CD8-positive, alpha-beta memory T cell (primary cell): Measurements from ENCODE around the gene NT5E. TPM values are rescaled to one million over a fixed set of nuclear protein-coding genes. Genes with fewer than 3 reads are reported as not detected.
A peak's percentile ranks its signal among the peaks of the same experiment; 100 is the strongest.
"Not testable (repeated sequence)": the region's sequence is repeated elsewhere in the genome, so short reads cannot be mapped to it uniquely, and the experiment has no call there.

Experiments used
- CTCF ChIA-PET: fragments of 350-600 bp; sonication (Branson Sonifier 250); formaldehyde crosslinking; loops from one replicate; lab custom pipeline; 2021; ENCODE audit warnings: antibody characterized with exemption; lab: Charles Lee
- POLR2A ChIA-PET: fragments of 350-600 bp; sonication (Branson Sonifier 250); formaldehyde crosslinking; loops from one replicate; lab custom pipeline; 2021; ENCODE audit warnings: antibody characterized with exemption; lab: Charles Lee
- DNase-seq, 5 donors: peaks; one replicate each; pipeline versions ENCODE4 v3.0.0 to v3.0.0-alpha.2; 2020 to 2022; ENCODE audit warnings: mixed read lengths in 1 of 5
- H3K27ac ChIP-seq: one replicate; pipeline ENCODE4 v1.7.0; 2013; ENCODE audit warnings: low read depth, mild to moderate bottlenecking, low read length, moderate library complexity
- H3K27me3 ChIP-seq: 2 replicates; pipeline ENCODE4 v1.7.0; 2013; ENCODE audit warnings: low read length, mild to moderate bottlenecking; ENCODE audit not compliant: insufficient read depth, poor library complexity, severe bottlenecking
- H3K36me3 ChIP-seq: 2 replicates; pipeline ENCODE4 v1.7.0; 2013; ENCODE audit warnings: mild to moderate bottlenecking, low read length, moderate library complexity; ENCODE audit not compliant: insufficient read depth
- H3K4me1 ChIP-seq: 2 replicates; pipeline ENCODE4 v1.7.0; 2013; ENCODE audit warnings: mild to moderate bottlenecking, low read length, moderate library complexity; ENCODE audit not compliant: insufficient read depth
- H3K4me3 ChIP-seq: 2 replicates; pipeline ENCODE4 v1.7.0; 2013; ENCODE audit warnings: mild to moderate bottlenecking, low read length
- H3K9me3 ChIP-seq: 2 replicates; pipeline ENCODE4 v1.7.0; 2013; ENCODE audit warnings: mild to moderate bottlenecking, low read length
- H3K27ac Mint-ChIP-seq, 8 donors: one replicate each; pipeline ENCODE4 v1.8.0; 2020 to 2021; ENCODE audit warnings: mixed read lengths in 8 of 8, mild to moderate bottlenecking in 6 of 8, inconsistent platforms in 3 of 8, moderate library complexity in 3 of 8
- H3K27me3 Mint-ChIP-seq, 2 donors: one replicate each; pipeline ENCODE4 v1.8.0; 2020 to 2021; ENCODE audit warnings: mixed read lengths in 2 of 2, mild to moderate bottlenecking in 1 of 2, moderate library complexity in 1 of 2
- H3K36me3 Mint-ChIP-seq, 3 donors: one replicate each; pipeline ENCODE4 v1.8.0; 2020 to 2021; ENCODE audit warnings: mixed read lengths in 3 of 3, inconsistent platforms in 1 of 3, mild to moderate bottlenecking in 1 of 3
- H3K4me1 Mint-ChIP-seq, 3 donors: one replicate each; pipeline ENCODE4 v1.8.0; 2020 to 2021; ENCODE audit warnings: mixed read lengths in 3 of 3, inconsistent platforms in 1 of 3, mild to moderate bottlenecking in 1 of 3
- H3K4me3 Mint-ChIP-seq, 7 donors: one replicate each; pipeline ENCODE4 v1.8.0; 2020 to 2021; ENCODE audit warnings: mixed read lengths in 7 of 7, mild to moderate bottlenecking in 6 of 7, moderate library complexity in 4 of 7, inconsistent platforms in 2 of 7
- H3K9me3 Mint-ChIP-seq, 5 donors: one replicate each; pipeline ENCODE4 v1.8.0; 2020 to 2022; ENCODE audit warnings: mixed read lengths in 5 of 5, mild to moderate bottlenecking in 3 of 5, moderate library complexity in 2 of 5, inconsistent platforms in 1 of 5
- polyA plus RNA-seq: library from polyadenylated mRNA; unstranded; fragments of 300-500 nt; fragmentation: Illumina TruSeq; gene quantifications from one replicate; pipeline ENCODE4 v1.2.3, GENCODE V29; 2021
- total RNA-seq, 2 experiments: library from RNA; stranded (reverse); gene quantifications; one replicate each; pipeline ENCODE4 v1.2.3, GENCODE V29; 2021

NT5E gene
- total and polyA plus RNA-seq, 3 experiments from 2014 or later: 14.8 to 32.7 (median 15.4) TPM

DNA sequence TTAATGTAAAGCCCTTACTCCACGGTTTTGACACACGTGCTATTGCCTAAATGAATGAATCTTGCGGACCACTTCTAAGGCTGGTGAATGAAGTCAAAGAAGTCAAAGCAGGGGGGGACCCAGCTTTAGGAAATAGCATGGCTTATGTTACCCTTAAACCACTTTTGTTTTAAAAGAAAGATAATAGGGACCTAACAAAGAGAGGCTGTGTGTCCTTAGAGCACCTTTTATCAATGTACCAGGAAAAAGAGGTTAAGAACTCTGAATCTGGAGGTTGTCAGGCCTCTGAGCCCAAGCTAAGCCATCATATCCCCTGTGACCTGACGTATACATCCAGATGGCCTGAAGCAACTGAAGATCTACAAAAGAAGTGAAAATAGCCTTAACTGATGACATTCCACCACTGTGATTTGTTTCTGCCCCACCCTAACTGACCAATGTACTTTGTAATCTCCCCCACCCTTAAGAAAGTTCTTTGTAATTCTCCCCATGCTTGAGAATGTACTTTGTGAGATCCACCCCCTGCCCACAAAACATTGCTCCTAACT, 45.8 kb upstream of the NT5E start:
- H3K4me1 Mint-ChIP-seq: peaks cover 38 to 79% (median 58%) of the 10 kb centered on the region in 3 donors
- peak overlapping the region in 6 of 8 donors; percentile 2 to 90 (median 51) for H3K27ac Mint-ChIP-seq
- H3K9me3 ChIP-seq, H3K36me3 ChIP-seq, H3K9me3 Mint-ChIP-seq, H3K4me3 Mint-ChIP-seq, H3K4me1 ChIP-seq, H3K36me3 Mint-ChIP-seq, H3K27ac ChIP-seq, H3K27me3 Mint-ChIP-seq, H3K27me3 ChIP-seq, H3K4me3 ChIP-seq, DNase-seq: not testable (repeated sequence)
- ChIA-PET CTCF (interaction anchor here (1.4 to 2.2 kb wide), 2 partner anchors 52 to 78 kb away, joined by 3 to 9 read pairs; no protein-coding TSS in a partner anchor), POLR2A (interaction anchor here (1.7 kb wide), 1 partner anchor 58 kb away, joined by 8 read pairs; no protein-coding TSS in a partner anchor)

DNA sequence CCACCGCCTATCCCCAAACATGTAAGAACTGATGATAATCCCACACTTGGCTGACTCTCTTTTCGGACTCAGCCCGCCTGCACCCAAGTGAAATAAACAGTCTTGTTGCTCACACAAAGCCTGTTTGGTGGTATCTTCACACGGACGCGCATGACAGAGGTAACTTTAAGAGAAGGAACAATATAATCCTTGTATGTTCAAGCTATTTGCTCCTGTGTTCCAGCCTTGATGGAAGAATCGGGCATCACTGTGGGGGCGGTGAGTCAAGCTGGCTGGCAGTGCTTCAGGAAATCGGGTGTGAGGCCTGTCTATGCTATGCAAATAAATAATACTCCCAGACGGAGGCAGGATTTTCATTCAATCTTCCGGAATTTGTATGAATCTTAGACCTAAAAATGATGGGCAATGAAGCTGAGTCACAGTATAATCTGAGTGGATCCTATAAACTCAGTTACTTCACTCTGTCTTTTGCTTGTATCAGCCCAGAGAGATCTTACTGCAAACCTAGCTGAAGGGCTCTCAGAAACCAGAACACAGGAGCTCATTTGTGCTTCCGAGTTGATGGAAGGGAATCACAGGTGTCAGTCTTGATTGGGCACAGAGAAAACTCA, 45.2 kb upstream of the NT5E start:
- no peaks in the 10 kb centered on the region for H3K27me3 ChIP-seq
- Mint-ChIP-seq H3K4me3 (peak overlapping the region in 4 of 7 donors; percentile 1 to 42 (median 24)), H3K27ac (peak overlapping the region; percentile 21 to 90 (median 63)), H3K9me3 (no peaks in the 10 kb centered on the region), H3K4me1 (peaks cover 38 to 76% (median 58%) of the 10 kb centered on the region in 3 donors), H3K36me3 (no peaks in the 10 kb centered on the region), H3K27me3 (no peaks in the 10 kb centered on the region)
- no peak for DNase-seq
- H3K9me3 ChIP-seq: no peaks in the 10 kb centered on the region
- no peaks in the 10 kb centered on the region for H3K4me1 ChIP-seq
- H3K36me3 ChIP-seq: no peaks in the 10 kb centered on the region
- ChIA-PET CTCF (interaction anchor here (0.9 to 2.2 kb wide), 5 partner anchors 8 to 78 kb away, joined by 3 to 10 read pairs (median 6); partner anchors contain the start of gene NT5E), POLR2A (interaction anchor here (1.7 kb wide), 1 partner anchor 57 kb away, joined by 8 read pairs; no protein-coding TSS in a partner anchor)
- no peak overlapping the region for H3K4me3 ChIP-seq
- no peak overlapping the region for H3K27ac ChIP-seq

DNA sequence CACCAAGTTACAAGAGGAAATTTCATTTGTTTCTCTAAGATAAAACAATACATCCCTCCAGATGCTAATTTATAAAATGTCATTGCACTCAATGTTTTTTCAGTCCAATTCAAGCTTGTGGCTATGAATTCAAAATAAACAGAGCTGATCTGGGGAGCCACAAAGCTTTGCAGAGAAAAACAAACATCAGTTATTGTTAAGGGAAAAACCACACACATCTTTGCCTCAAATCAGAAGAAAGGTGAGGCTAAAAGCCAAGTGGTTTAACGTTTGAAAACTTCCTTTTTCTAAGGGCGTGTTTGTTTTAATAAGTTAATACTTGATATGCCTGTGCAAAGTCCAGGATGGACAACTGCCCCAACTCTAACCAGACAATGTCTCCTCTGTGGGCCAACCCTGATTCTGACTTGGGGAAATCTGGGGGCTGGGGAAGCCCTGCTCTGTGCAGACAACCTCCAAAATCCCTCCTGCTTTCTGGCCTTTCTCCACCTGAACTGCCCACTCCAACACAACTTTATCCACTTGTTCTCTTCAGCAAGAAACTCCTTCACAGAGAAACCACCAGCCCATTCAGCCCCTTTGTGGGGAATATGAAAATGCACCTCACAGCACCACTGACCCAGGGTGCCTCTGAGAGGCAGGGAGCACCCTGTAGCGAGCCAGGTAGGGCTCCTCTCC, 44.6 kb upstream of the NT5E start:
- Mint-ChIP-seq H3K4me1 (peaks cover 38 to 72% (median 58%) of the 10 kb centered on the region in 3 donors), H3K36me3 (no peaks in the 10 kb centered on the region), H3K27me3 (no peaks in the 10 kb centered on the region), H3K4me3 (peak overlapping the region in 4 of 7 donors; percentile 1 to 43 (median 30)), H3K9me3 (no peaks in the 10 kb centered on the region), H3K27ac (peak overlapping the region in 7 of 8 donors; percentile 23 to 90 (median 81))
- Histone ChIP-seq H3K36me3 (no peaks in the 10 kb centered on the region), H3K27ac (no peak overlapping the region), H3K27me3 (no peaks in the 10 kb centered on the region), H3K4me1 (no peaks in the 10 kb centered on the region), H3K4me3 (no peak overlapping the region), H3K9me3 (no peaks in the 10 kb centered on the region)
- ChIA-PET CTCF (interaction anchor here (0.9 to 2.2 kb wide), 5 partner anchors 9 to 77 kb away, joined by 3 to 10 read pairs (median 6); partner anchors contain the start of gene NT5E), POLR2A (interaction anchor here (1.7 kb wide), 1 partner anchor 56 kb away, joined by 8 read pairs; no protein-coding TSS in a partner anchor)
- DNase-seq: peak in 1 of 5 donors; percentile 15

DNA sequence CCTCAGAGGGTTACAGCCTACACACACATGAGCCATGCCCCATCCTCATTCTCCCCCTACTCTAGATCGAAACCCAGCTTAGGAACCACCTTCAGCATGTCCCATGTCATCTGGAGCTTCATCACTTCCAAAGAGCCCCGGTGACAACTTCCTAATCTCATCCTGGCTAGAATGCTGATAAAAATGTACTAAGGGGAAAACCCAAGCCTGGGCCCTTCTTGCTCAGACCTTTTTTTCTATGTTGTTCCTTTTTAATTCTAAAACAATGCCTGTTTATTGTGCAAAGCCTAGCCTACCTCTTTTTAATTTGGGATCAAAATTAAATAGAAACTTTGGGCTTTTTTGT, 44.1 kb upstream of the NT5E start:
- CTCF ChIA-PET: no interaction called here
- Mint-ChIP-seq H3K4me3 (peak overlapping the region in 3 of 7 donors; percentile 6 to 43 (median 16)), H3K27me3 (no peaks in the 10 kb centered on the region), H3K9me3 (no peaks in the 10 kb centered on the region), H3K4me1 (peaks cover 38 to 67% (median 56%) of the 10 kb centered on the region in 3 donors), H3K36me3 (no peaks in the 10 kb centered on the region), H3K27ac (peak overlapping the region in 2 of 8 donors; percentile 74 to 84)
- Histone ChIP-seq H3K36me3 (no peaks in the 10 kb centered on the region), H3K4me1 (no peaks in the 10 kb centered on the region), H3K4me3 (no peak overlapping the region), H3K27ac (no peak overlapping the region), H3K9me3 (no peaks in the 10 kb centered on the region), H3K27me3 (no peaks in the 10 kb centered on the region)
- POLR2A ChIA-PET: interaction anchor here (1.7 kb wide), 1 partner anchor 56 kb away, joined by 8 read pairs; no protein-coding TSS in a partner anchor
- no peak for DNase-seq

DNA sequence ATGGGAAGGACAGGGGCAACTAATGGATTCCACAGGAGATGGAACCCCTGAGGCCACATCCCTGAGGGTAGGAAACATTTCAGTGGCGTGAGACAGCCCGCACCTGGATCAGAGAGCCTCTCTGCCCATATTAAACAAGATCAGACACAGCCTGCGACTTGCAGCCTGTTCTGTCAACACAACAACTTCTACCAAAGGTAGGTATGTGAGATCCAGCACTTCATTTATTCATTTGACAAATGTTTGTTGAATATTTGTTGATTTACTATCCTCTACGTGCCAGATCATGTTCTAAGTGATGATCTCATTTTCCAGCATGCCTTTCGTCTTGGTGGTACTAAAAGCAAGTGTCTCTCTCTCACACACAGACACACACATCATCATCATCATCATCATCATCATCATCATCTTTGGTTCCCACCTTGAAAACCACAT, 43.2 kb upstream of the NT5E start:
- H3K4me1 Mint-ChIP-seq: peaks cover 34 to 58% (median 47%) of the 10 kb centered on the region in 3 donors
- H3K9me3 Mint-ChIP-seq: no peaks in the 10 kb centered on the region
- Histone ChIP-seq H3K36me3 (no peaks in the 10 kb centered on the region), H3K9me3 (no peaks in the 10 kb centered on the region), H3K27ac (no peak overlapping the region), H3K4me1 (no peaks in the 10 kb centered on the region), H3K4me3 (no peak overlapping the region), H3K27me3 (no peaks in the 10 kb centered on the region)
- peak overlapping the region in 1 of 8 donors; percentile 32 for H3K27ac Mint-ChIP-seq
- CTCF ChIA-PET: no interaction called here
- no peak overlapping the region for H3K4me3 Mint-ChIP-seq
- POLR2A ChIA-PET: no interaction called here
- no peak for DNase-seq
- H3K27me3 Mint-ChIP-seq: no peaks in the 10 kb centered on the region
- H3K36me3 Mint-ChIP-seq: no peaks in the 10 kb centered on the region

- no peaks in the 10 kb centered on the region for H3K9me3 ChIP-seq
- H3K27ac Mint-ChIP-seq: no peak overlapping the region
- H3K4me3 ChIP-seq: no peak overlapping the region
- no peaks in the 10 kb centered on the region for H3K27me3 Mint-ChIP-seq
- no peak for DNase-seq
- no peaks in the 10 kb centered on the region for H3K4me1 ChIP-seq
- no peaks in the 10 kb centered on the region for H3K36me3 ChIP-seq
- ChIA-PET CTCF (no interaction called here), POLR2A (no interaction called here)
- H3K9me3 Mint-ChIP-seq: no peaks in the 10 kb centered on the region
- no peaks in the 10 kb centered on the region for H3K36me3 Mint-ChIP-seq
- H3K4me1 Mint-ChIP-seq: peaks cover 30 to 44% (median 37%) of the 10 kb centered on the region in 3 donors
- H3K27ac ChIP-seq: no peak overlapping the region
- no peaks in the 10 kb centered on the region for H3K27me3 ChIP-seq
- H3K4me3 Mint-ChIP-seq: no peak overlapping the region
These were observed 41.8 kb upstream of the NT5E start for GRCh38 chr6:85408039-85408438.

GRCh38 chr6:85412911-85413430, 36.9 kb upstream of the NT5E start:
- H3K27ac Mint-ChIP-seq: no peak overlapping the region
- no peak overlapping the region for H3K4me3 ChIP-seq
- H3K27me3 ChIP-seq: no peaks in the 10 kb centered on the region
- no peak overlapping the region for H3K4me3 Mint-ChIP-seq
- POLR2A ChIA-PET: no interaction called here
- H3K36me3 Mint-ChIP-seq: no peaks in the 10 kb centered on the region
- H3K9me3 Mint-ChIP-seq: no peaks in the 10 kb centered on the region
- CTCF ChIA-PET: no interaction called here
- no peak for DNase-seq
- peaks cover 0 to 11% (median under 1%) of the 10 kb centered on the region in 3 donors for H3K4me1 Mint-ChIP-seq
- H3K36me3 ChIP-seq: no peaks in the 10 kb centered on the region
- no peaks in the 10 kb centered on the region for H3K9me3 ChIP-seq
- H3K4me1 ChIP-seq: no peaks in the 10 kb centered on the region
- H3K27me3 Mint-ChIP-seq: peaks cover 4 to 12% of the 10 kb centered on the region in 2 donors
- no peak overlapping the region for H3K27ac ChIP-seq
